RWPE1 (cell line): Measurements from ENCODE around the gene FNIP2.

Experiments
- CTCF ChIA-PET: fragments of 350-600 bp; sonication (Branson Sonifier 250); formaldehyde crosslinking; extraction: SDS; loops from one replicate; lab custom pipeline; 2021; lab: Yijun Ruan, JAX
- POLR2A ChIA-PET: fragments of 400-600 bp; formaldehyde crosslinking; extraction: SDS; loops from one replicate; lab custom pipeline; 2020; ENCODE audit warnings: antibody characterized with exemption; ENCODE audit not compliant: low non-redundant PET; lab: Yijun Ruan, JAX
- DNase-seq: peaks from one replicate; pipeline ENCODE4 v3.0.0; 2012; ENCODE audit warnings: low spot score
- H3K27ac ChIP-seq: fragments of 450-650 bp; 2 replicates; pipeline ENCODE4 v1.5.1; 2017
- TF ChIP-seq, protein P1 (sequence below): fragments of 450-650 bp; conservative IDR thresholded peaks from 2 replicates; pipeline ENCODE4 v1.5.1; 2017; ENCODE audit warnings: low read depth, mild to moderate bottlenecking

The FNIP2 gene

DNA sequence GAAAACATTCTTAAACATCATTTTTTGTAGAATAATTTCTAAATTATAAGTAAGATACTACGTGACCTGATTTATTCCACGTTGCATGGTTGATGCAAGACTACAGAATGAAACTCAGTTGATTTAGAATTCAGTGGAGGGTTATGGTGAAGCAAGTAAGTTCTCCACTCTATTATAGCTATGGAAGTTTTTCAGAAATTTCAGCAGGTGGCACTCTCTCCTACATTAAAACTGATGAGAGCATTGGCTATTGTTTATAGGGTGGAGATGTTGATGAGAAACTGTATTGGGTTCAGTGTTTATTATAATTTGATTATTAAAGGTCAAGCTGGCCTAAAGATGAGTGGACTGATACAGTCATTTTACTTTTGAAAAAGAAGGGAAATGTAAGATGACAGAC, 88.0 kb downstream of the FNIP2 start:
- ChIA-PET POLR2A (no interaction called here), CTCF (interaction anchor here (0.7 to 3.7 kb wide), 3 partner anchors 19 to 346 kb away, joined by 3 to 18 read pairs (median 8); no protein-coding TSS in a partner anchor)
- TF ChIP-seq, protein P1, sequence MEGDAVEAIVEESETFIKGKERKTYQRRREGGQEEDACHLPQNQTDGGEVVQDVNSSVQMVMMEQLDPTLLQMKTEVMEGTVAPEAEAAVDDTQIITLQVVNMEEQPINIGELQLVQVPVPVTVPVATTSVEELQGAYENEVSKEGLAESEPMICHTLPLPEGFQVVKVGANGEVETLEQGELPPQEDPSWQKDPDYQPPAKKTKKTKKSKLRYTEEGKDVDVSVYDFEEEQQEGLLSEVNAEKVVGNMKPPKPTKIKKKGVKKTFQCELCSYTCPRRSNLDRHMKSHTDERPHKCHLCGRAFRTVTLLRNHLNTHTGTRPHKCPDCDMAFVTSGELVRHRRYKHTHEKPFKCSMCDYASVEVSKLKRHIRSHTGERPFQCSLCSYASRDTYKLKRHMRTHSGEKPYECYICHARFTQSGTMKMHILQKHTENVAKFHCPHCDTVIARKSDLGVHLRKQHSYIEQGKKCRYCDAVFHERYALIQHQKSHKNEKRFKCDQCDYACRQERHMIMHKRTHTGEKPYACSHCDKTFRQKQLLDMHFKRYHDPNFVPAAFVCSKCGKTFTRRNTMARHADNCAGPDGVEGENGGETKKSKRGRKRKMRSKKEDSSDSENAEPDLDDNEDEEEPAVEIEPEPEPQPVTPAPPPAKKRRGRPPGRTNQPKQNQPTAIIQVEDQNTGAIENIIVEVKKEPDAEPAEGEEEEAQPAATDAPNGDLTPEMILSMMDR: peak; percentile 42
- DNase-seq: peak; percentile 47
- no peak overlapping the region for H3K27ac ChIP-seq

DNA sequence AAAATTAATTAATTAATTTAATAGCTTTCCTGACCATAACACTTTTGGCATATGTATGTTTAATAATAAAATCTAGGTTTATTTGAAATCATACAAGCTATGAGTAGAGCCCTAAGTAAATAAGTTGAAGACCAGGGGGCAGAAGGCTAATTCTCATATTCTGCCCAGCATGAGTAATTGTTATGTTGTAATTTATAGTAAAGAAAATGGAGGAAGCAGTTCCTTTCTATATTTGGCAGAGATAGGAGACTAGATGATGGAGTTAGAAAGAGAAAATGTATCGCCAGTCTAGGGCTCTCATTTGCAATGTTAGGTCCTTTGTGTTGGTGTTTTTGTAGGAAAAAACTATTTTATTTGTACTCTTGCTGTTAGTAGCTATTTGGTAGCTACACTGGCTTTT, 89.1 kb downstream of the FNIP2 start:
- ChIA-PET CTCF (interaction anchor here (0.6 to 3.7 kb wide), 4 partner anchors 196 to 589 kb away, joined by 3 to 18 read pairs (median 4); no protein-coding TSS in a partner anchor), POLR2A (no interaction called here)
- no peak overlapping the region for H3K27ac ChIP-seq
- DNase-seq: no peak
- TF ChIP-seq, protein P1: no peak

DNA sequence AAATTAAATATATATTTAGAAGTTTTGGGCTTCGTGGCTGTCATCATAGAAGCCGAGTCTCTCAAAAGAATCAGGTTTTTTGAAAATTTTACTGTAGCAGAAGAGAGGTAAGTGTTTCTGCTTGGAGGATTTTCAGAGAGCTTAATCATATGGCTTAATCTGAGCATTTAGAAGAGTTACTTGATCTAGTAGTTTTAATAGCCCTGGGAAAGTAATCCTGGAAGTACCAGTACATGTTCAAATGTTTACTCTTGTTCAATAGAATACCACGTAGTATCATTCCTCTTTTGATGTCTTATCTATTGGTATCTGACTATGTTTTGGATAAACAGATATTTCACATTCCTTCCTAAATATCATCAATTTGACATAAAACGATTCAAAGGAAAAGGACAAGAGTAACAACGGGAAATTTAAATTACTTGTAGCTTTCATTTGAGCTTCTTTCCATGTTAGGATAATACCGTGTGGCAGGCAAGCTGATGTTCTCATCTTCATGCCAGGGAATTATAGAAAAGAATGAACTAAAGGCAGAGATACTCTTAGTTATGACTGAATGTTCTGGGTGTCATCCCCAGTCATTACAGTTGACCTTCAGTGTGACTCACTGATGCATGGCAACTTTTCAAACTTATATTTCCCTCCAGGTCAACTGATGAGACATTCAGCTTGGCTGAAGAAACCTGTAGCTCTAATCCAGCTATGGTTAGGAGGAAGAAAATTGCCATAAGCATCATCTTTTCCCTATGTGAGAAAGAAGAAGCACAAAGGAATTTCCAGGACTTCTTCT, 89.8 kb downstream of the FNIP2 start:
- DNase-seq: peak; percentile 32
- ChIA-PET POLR2A (no interaction called here), CTCF (interaction anchor here (0.6 to 3.7 kb wide), 3 partner anchors 59 to 344 kb away, joined by 3 to 18 read pairs (median 3); no protein-coding TSS in a partner anchor)
- TF ChIP-seq, protein P1: no peak
- no peak overlapping the region for H3K27ac ChIP-seq

DNA sequence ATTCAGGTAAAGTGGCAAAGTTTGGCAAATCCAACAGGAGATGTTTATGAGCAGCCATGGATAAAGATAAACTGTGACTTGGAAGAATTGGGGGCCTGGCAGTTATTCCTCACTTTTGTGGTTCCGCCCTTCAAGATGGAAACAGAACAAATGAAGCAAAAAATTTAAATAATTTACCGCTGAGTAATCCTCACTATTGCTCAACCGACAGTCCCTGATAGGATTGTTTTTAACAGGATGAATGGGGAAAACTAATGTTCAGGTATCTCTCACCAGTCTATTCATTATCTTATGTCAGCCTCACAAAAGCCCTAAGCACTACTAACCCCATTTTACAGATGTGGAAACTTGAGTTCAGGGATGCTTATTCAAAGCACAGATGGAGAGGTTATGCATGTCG, 90.8 kb downstream of the FNIP2 start:
- DNase-seq: no peak
- H3K27ac ChIP-seq: no peak overlapping the region
- ChIA-PET CTCF (no interaction called here), POLR2A (no interaction called here)
- TF ChIP-seq, protein P1: no peak

DNA sequence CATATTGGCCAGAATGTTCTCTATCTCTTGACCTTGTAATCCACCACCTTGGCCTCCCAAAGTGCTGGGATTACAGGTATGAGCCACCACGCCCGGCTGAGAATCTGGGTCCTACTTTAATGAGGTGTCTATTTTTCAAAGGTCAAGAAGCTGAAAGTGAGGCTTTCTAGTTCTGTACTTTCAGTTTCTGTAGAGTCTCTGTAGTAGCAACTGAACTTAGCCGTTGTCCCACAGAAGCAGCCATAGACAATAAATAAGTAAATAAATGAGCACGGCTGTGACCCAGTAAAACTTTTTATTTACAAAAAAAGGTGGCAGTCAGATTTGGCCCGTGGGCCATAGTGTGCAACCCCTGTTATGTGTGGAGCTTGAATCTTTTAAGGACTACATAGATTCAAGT, 92.0 kb downstream of the FNIP2 start:
- POLR2A ChIA-PET: no interaction called here
- TF ChIP-seq, protein P1: no peak
- no peak for DNase-seq
- no peak overlapping the region for H3K27ac ChIP-seq
- CTCF ChIA-PET: no interaction called here

DNA sequence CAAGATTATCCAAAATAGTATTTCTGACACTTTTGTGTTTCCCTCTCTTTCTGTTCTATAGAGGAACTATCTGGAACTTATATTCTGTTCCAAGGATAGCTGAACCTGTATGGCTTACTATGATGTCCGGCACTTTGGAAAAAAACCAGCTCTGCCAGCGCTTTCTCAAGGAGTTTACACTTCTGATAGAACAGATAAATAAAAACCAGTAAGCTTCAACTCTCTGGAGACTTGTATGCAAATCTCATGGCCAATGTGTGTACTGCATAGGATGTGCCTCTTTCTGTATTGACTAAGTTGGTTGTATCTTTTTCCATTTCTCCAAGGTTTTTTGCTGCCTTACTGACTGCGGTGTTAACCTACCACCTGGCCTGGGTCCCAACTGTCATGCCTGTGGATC, 92.5 kb downstream of the FNIP2 start:
- TF ChIP-seq, protein P1: no peak
- ChIA-PET CTCF (no interaction called here), POLR2A (no interaction called here)
- H3K27ac ChIP-seq: no peak overlapping the region
- DNase-seq: no peak
